HEK293T (cell line): ENCODE measurements around the gene CHAC1.

ENCODE experiments used
- BHLHE40 ChIP-seq: fragments of 450-650 bp; IDR thresholded peaks from 2 replicates; pipeline ENCODE4 v1.6.1; 2016; ENCODE audit warnings: mild to moderate bottlenecking, moderate library complexity, borderline replicate concordance
- ELF4 ChIP-seq: fragments of 450-650 bp; IDR thresholded peaks from 2 replicates; pipeline ENCODE4 v1.6.1; 2017; ENCODE audit warnings: antibody characterized with exemption
- FOXA1 ChIP-seq: fragments of 450-650 bp; IDR thresholded peaks from 2 replicates; pipeline ENCODE4 v1.6.1; 2016; ENCODE audit warnings: mild to moderate bottlenecking
- FOXK2 ChIP-seq: fragments of 450-650 bp; IDR thresholded peaks from 2 replicates; pipeline ENCODE4 v1.6.1; 2016; ENCODE audit warnings: mild to moderate bottlenecking
- HDGF ChIP-seq: fragments of 450-650 bp; IDR thresholded peaks from 2 replicates; pipeline ENCODE4 v1.6.1; 2017; ENCODE audit warnings: antibody characterized with exemption, borderline replicate concordance
- L3MBTL2 ChIP-seq: fragments of 450-650 bp; conservative IDR thresholded peaks from 2 replicates; pipeline ENCODE4 v1.6.1; 2016; ENCODE audit warnings: mild to moderate bottlenecking
- NFRKB ChIP-seq: fragments of 450-650 bp; IDR thresholded peaks from 2 replicates; pipeline ENCODE4 v1.6.1; 2016; ENCODE audit warnings: mild to moderate bottlenecking, moderate library complexity
- TF ChIP-seq, protein P1 (sequence below): fragments of 450-650 bp; IDR thresholded peaks from 2 replicates; pipeline ENCODE4 v1.6.1; 2016

DNA sequence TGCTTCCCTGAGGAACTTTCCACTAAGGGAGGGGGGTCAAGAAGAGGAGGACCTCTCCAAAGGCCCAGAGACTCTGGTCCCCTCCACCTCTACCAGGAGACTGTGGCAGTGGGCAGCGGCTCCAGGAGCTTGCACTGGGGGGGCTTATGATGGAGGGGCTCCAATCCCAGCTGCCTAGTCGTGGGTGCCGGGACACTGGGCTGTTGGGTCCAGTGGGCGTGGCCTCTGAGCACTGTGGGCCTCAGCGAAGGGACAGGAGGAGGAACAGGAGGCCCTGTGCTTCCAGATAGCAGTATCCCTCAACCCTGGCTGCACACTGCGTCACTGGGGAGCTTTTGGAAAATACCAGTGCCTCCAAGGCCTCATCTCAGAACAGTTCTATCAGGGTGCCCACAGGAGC lies 37.6 kb upstream of the CHAC1 start:
- TF ChIP-seq NFRKB, result no peak
- TF ChIP-seq BHLHE40, result no peak
- no peak for TF ChIP-seq L3MBTL2
- no peak for TF ChIP-seq ELF4
- TF ChIP-seq, protein P1, sequence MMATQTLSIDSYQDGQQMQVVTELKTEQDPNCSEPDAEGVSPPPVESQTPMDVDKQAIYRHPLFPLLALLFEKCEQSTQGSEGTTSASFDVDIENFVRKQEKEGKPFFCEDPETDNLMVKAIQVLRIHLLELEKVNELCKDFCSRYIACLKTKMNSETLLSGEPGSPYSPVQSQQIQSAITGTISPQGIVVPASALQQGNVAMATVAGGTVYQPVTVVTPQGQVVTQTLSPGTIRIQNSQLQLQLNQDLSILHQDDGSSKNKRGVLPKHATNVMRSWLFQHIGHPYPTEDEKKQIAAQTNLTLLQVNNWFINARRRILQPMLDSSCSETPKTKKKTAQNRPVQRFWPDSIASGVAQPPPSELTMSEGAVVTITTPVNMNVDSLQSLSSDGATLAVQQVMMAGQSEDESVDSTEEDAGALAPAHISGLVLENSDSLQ, result no peak
- no peak for TF ChIP-seq FOXK2
- no peak for TF ChIP-seq FOXA1
- no peak for TF ChIP-seq HDGF
